HepG2 (cell line): ENCODE measurements around the gene MLANA. TPM values are rescaled to one million over a fixed set of nuclear protein-coding genes. Genes with fewer than 3 reads are reported as not detected.

Source experiments
- AKAP8 ChIP-seq: sonication (generic); formaldehyde crosslinking; IDR thresholded peaks from 2 replicates; pipeline ENCODE4 v1.5.1; 2020; ENCODE audit warnings: mild to moderate bottlenecking, missing genetic modification reagents
- CHD4 ChIP-seq: fragments of 200-600 bp; sonication (generic); IDR thresholded peaks from 2 replicates; pipeline ENCODE4 v1.7.0; 2017; ENCODE audit warnings: mild to moderate bottlenecking, low read length, borderline replicate concordance
- HCFC1 ChIP-seq: fragments of 150-350 bp; IDR thresholded peaks from 2 replicates; pipeline ENCODE4 v1.6.1; 2014; ENCODE audit warnings: low read depth, low read length
- NBN ChIP-seq: fragments of 450-650 bp; conservative IDR thresholded peaks from 2 replicates; pipeline ENCODE4 v1.6.1; 2017
- REXO4 ChIP-seq: sonication (generic); formaldehyde crosslinking; IDR thresholded peaks from 2 replicates; pipeline ENCODE4 v1.8.0; 2022; ENCODE audit warnings: missing genetic modification reagents, mild to moderate bottlenecking, borderline replicate concordance
- SPEN ChIP-seq: sonication (generic); formaldehyde crosslinking; IDR thresholded peaks from 2 replicates; pipeline ENCODE4 v1.5.1; 2020; ENCODE audit warnings: low read depth, mild to moderate bottlenecking, missing genetic modification reagents
- THYN1 ChIP-seq: sonication (generic); formaldehyde crosslinking; IDR thresholded peaks from 2 replicates; pipeline ENCODE4 v1.8.1; 2023; ENCODE audit warnings: low read depth, mild to moderate bottlenecking, moderate library complexity, missing genetic modification reagents, borderline replicate concordance
- ZBTB7A ChIP-seq: sonication (generic); formaldehyde crosslinking; IDR thresholded peaks from 2 replicates; pipeline ENCODE4 v1.8.0; 2022; ENCODE audit warnings: mild to moderate bottlenecking, missing genetic modification reagents
- ZFAT ChIP-seq: sonication (generic); formaldehyde crosslinking; conservative IDR thresholded peaks from 2 replicates; pipeline ENCODE4 v1.8.1; 2023; ENCODE audit warnings: missing genetic modification reagents, inconsistent platforms
- ZFP41 ChIP-seq: sonication (generic); formaldehyde crosslinking; IDR thresholded peaks from 2 replicates; pipeline ENCODE4 v1.4.0; 2020; ENCODE audit warnings: mild to moderate bottlenecking, missing genetic modification reagents, borderline replicate concordance
- ZNF468 ChIP-seq: sonication (generic); formaldehyde crosslinking; IDR thresholded peaks from 2 replicates; pipeline ENCODE4 v1.8.0; 2022; ENCODE audit warnings: mild to moderate bottlenecking, moderate library complexity, missing genetic modification reagents
- ZNF556 ChIP-seq: sonication (generic); formaldehyde crosslinking; IDR thresholded peaks from 2 replicates; pipeline ENCODE4 v1.4.0; 2020; ENCODE audit warnings: mild to moderate bottlenecking, missing genetic modification reagents, borderline replicate concordance
- ZNF777 ChIP-seq: sonication (generic); formaldehyde crosslinking; IDR thresholded peaks from 2 replicates; pipeline ENCODE4 v1.4.0; 2020; ENCODE audit warnings: missing genetic modification reagents
- polyA plus RNA-seq, 8 experiments: library from polyadenylated mRNA; depleted of rRNA in 3 of 8; stranded (reverse) in 7 of 8; unstranded in 1 of 8; fragments of >200 nt; fragmentation: Illumina TruSeq in 4 of 8; extraction: Trizol in 4 of 8; gene quantifications; 2 replicates each; pipeline versions ENCODE4 v1.2.1 to v1.2.3, GENCODE V29; 2011 to 2016; ENCODE audit warnings: low read depth in 4 of 8, missing spikeins in 1 of 8, mixed read lengths in 1 of 8; ENCODE audit not compliant: insufficient read depth in 1 of 8
- total RNA-seq, 5 experiments: library from RNA; depleted of rRNA; stranded (reverse); fragments of >200 nt; fragmentation: Illumina TruSeq; extraction: Trizol; gene quantifications; 2 replicates each; pipeline ENCODE4 v1.2.3, GENCODE V29; 2016; ENCODE audit warnings: low read depth in 1 of 5
- TF ChIP-seq, protein P1 (sequence below): sonication (generic); formaldehyde crosslinking; IDR thresholded peaks from 2 replicates; pipeline ENCODE4 v1.5.0; 2020; ENCODE audit warnings: missing genetic modification reagents
- TF ChIP-seq, protein P2 (sequence below): sonication (generic); formaldehyde crosslinking; IDR thresholded peaks from 2 replicates; pipeline ENCODE4 v1.4.0; 2020; ENCODE audit warnings: low read depth, mild to moderate bottlenecking, missing genetic modification reagents
- TF ChIP-seq, protein P3 (sequence below), 2 experiments: sonication (generic) in 1 of 2; formaldehyde crosslinking in 1 of 2; IDR thresholded peaks; 2 replicates each; pipeline versions ENCODE4 v1.5.1 to v1.6.1; 2011 to 2020; ENCODE audit warnings: borderline replicate concordance in 1 of 2, low read depth in 1 of 2, low read length in 1 of 2, mild to moderate bottlenecking in 1 of 2, missing genetic modification reagents in 1 of 2, moderate library complexity in 1 of 2
- TF ChIP-seq, protein P4 (sequence below): IDR thresholded peaks from 2 replicates; pipeline ENCODE4 v1.6.1; 2016; ENCODE audit warnings: missing biosample characterization, missing genetic modification reagents, low read depth
- TF ChIP-seq, protein P5 (sequence below): sonication (generic); formaldehyde crosslinking; IDR thresholded peaks from 2 replicates; pipeline ENCODE4 v1.4.0; 2020; ENCODE audit warnings: mild to moderate bottlenecking, missing genetic modification reagents, borderline replicate concordance

MLANA gene
- total and polyA plus RNA-seq, 2 of the 13 experiments (the other 11 are each of a cell fraction or from before 2014, with no cell fraction given): 0.11 to 0.18 TPM

DNA sequence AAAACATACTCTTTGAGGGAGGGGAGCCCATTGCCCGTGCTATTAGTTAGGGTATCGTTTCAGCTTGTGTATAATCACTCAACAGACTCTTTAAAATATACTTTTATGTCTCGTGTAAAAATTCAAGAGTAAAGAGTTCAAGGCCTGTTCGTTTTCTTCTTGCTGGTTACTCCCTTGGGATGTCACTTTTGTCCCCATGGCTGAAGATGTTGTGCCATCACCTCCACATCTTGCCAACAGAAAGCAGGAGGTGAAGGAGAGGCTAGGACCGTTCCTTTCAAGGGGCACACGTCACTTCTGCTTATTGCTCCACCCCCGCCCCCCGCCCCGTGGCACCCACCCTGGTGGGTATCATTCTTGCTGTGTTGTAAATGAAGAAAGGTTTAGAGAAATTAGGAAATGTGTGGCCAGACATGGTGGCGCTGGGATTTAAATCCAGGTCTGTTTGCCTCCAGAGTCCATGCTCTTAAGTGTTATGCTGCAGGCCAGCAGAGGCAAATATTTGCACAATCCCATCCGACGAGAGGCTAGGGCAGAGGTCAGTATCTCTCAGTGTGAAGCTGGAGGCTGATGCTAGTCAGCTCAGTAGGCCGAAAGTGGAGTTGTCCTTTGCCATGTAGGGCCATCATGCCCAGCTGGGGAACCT is 3.0 kb downstream of the MLANA start (continued):
- no peak for TF ChIP-seq ZFP41 (CRISPR knock-in tag)
- no peak for TF ChIP-seq HCFC1
- TF ChIP-seq, protein P1, sequence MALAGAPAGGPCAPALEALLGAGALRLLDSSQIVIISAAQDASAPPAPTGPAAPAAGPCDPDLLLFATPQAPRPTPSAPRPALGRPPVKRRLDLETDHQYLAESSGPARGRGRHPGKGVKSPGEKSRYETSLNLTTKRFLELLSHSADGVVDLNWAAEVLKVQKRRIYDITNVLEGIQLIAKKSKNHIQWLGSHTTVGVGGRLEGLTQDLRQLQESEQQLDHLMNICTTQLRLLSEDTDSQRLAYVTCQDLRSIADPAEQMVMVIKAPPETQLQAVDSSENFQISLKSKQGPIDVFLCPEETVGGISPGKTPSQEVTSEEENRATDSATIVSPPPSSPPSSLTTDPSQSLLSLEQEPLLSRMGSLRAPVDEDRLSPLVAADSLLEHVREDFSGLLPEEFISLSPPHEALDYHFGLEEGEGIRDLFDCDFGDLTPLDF: no peak
- peak; percentile 72; the same call in 1 of the 2 replicates for TF ChIP-seq CHD4
- TF ChIP-seq NBN: no peak
- TF ChIP-seq ZNF777 (CRISPR knock-in tag): peak; percentile 69
- TF ChIP-seq, protein P2, sequence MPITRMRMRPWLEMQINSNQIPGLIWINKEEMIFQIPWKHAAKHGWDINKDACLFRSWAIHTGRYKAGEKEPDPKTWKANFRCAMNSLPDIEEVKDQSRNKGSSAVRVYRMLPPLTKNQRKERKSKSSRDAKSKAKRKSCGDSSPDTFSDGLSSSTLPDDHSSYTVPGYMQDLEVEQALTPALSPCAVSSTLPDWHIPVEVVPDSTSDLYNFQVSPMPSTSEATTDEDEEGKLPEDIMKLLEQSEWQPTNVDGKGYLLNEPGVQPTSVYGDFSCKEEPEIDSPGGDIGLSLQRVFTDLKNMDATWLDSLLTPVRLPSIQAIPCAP (CRISPR knock-in tag): no peak
- TF ChIP-seq, protein P3, sequence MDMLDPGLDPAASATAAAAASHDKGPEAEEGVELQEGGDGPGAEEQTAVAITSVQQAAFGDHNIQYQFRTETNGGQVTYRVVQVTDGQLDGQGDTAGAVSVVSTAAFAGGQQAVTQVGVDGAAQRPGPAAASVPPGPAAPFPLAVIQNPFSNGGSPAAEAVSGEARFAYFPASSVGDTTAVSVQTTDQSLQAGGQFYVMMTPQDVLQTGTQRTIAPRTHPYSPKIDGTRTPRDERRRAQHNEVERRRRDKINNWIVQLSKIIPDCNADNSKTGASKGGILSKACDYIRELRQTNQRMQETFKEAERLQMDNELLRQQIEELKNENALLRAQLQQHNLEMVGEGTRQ (IDR thresholded peaks at IDR 0.05; ENCODE audit: low read depth, low read length): no peak
- TF ChIP-seq, protein P3 (CRISPR knock-in tag; IDR thresholded peaks at IDR 0.05; ENCODE audit: borderline replicate concordance): no peak
- peak; percentile 52; the same call in 1 of the 2 replicates for TF ChIP-seq ZNF556 (CRISPR knock-in tag)
- TF ChIP-seq ZBTB7A (CRISPR knock-in tag): no peak
- TF ChIP-seq, protein P4, sequence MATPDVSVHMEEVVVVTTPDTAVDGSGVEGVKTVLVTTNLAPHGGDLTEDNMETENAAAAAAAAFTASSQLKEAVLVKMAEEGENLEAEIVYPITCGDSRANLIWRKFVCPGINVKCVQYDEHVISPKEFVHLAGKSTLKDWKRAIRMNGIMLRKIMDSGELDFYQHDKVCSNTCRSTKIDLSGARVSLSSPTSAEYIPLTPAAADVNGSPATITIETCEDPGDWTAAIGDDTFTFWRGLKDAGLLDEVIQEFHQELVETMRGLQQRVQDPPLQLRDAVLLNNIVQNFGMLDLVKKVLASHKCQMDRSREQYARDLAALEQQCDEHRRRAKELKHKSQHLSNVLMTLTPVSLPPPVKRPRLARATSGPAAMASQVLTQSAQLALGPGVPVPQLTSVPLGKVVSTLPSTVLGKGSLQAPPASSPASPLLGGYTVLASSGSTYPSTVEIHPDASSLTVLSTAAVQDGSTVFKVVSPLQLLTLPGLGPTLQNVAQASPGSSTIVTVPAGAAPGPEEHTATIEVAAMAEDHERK: no peak
- no peak for TF ChIP-seq SPEN
- no peak for TF ChIP-seq AKAP8 (CRISPR knock-in tag)
- TF ChIP-seq ZFAT (CRISPR knock-in tag): no peak
- no peak for TF ChIP-seq REXO4 (CRISPR knock-in tag)
- TF ChIP-seq ZNF468 (CRISPR knock-in tag): no peak
- TF ChIP-seq, protein P5, sequence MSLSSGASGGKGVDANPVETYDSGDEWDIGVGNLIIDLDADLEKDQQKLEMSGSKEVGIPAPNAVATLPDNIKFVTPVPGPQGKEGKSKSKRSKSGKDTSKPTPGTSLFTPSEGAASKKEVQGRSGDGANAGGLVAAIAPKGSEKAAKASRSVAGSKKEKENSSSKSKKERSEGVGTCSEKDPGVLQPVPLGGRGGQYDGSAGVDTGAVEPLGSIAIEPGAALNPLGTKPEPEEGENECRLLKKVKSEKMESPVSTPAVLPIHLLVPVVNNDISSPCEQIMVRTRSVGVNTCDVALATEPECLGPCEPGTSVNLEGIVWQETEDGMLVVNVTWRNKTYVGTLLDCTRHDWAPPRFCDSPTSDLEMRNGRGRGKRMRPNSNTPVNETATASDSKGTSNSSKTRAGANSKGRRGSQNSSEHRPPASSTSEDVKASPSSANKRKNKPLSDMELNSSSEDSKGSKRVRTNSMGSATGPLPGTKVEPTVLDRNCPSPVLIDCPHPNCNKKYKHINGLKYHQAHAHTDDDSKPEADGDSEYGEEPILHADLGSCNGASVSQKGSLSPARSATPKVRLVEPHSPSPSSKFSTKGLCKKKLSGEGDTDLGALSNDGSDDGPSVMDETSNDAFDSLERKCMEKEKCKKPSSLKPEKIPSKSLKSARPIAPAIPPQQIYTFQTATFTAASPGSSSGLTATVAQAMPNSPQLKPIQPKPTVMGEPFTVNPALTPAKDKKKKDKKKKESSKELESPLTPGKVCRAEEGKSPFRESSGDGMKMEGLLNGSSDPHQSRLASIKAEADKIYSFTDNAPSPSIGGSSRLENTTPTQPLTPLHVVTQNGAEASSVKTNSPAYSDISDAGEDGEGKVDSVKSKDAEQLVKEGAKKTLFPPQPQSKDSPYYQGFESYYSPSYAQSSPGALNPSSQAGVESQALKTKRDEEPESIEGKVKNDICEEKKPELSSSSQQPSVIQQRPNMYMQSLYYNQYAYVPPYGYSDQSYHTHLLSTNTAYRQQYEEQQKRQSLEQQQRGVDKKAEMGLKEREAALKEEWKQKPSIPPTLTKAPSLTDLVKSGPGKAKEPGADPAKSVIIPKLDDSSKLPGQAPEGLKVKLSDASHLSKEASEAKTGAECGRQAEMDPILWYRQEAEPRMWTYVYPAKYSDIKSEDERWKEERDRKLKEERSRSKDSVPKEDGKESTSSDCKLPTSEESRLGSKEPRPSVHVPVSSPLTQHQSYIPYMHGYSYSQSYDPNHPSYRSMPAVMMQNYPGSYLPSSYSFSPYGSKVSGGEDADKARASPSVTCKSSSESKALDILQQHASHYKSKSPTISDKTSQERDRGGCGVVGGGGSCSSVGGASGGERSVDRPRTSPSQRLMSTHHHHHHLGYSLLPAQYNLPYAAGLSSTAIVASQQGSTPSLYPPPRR (CRISPR knock-in tag): peak; percentile 83
- no peak for TF ChIP-seq THYN1 (CRISPR knock-in tag)
